Activated T-cell treated with anti-CD3 and anti-CD28 coated beads, Interleukin-2, amount 50 U/mL, for 1 hour (primary cell): Measurements from ENCODE around the gene SLC25A44.
"Not testable (repeated sequence)": the region's sequence is repeated elsewhere in the genome, so short reads cannot be mapped to it uniquely, and the experiment has no call there.

Source experiments
- DNase-seq: peaks from one replicate; pipeline ENCODE4 v3.0.0-alpha.2; 2020

Gene SLC25A44

GRCh38 chr1:156164125-156164831 is 29.6 kb upstream of the SLC25A44 start:
- no peak for DNase-seq

DNA sequence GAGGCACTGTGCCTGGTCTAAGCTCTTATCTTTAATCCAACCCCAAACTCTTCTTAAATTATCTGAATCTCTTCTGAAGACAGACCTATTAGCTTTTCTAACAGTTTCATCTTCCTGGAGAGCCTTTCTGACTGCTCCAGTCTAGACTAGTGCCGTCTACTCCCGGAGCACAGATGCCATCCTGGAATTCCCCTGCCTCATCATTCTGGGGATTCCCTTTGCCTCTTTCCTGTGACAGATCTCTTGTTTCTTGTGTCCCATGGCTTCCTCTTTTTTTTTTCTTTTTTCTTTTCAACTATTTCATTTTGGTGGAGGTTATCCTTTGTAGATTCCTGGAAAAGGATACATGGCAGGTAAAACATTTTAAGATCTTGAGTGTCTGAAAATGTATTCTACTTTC is 28.8 kb upstream of the SLC25A44 start:
- no peak for DNase-seq

GRCh38 chr1:156167536-156167935 is 26.4 kb upstream of the SLC25A44 start:
- no peak for DNase-seq

DNA sequence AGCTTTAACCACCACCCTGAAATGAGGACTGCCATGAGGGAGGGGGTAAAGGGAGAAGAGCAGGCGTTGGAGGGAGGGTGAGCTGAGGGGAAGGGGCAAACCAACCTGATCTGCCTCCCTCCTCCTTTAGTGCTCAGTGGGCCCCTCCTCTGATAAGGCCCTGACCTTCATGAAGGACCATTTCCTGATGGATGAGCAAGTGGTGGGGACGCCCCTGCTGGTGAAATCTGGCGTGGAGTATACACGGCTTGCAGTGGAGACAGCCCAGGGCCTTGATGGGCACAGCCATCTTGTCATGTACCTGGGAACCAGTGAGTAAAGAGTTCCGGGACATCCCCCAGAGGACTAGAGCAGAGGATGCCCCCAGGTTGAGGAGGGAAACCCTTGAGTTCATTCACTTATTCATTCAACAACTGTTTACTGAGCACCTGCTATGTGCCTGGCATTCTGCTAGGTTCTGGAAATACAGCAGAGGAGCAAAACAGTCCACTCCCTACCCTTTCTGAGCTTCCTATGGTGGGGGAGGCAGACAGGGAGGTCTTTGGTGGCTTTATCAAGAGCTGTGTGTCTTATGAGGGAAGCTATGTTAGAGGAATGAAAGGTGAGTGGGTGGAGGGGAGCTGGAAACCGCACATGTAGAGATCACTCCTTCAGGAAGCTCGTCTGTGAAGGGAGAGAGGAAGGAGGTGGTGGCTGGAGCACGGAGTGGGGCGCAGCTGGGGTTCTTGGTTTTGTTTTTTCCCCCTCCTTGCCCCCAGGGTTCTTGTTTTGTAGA is 21.0 kb upstream of the SLC25A44 start:
- no peak for DNase-seq

- DNase-seq, result no peak
These were observed 17.2 kb upstream of the SLC25A44 start for GRCh38 chr1:156176610-156177210.

DNA sequence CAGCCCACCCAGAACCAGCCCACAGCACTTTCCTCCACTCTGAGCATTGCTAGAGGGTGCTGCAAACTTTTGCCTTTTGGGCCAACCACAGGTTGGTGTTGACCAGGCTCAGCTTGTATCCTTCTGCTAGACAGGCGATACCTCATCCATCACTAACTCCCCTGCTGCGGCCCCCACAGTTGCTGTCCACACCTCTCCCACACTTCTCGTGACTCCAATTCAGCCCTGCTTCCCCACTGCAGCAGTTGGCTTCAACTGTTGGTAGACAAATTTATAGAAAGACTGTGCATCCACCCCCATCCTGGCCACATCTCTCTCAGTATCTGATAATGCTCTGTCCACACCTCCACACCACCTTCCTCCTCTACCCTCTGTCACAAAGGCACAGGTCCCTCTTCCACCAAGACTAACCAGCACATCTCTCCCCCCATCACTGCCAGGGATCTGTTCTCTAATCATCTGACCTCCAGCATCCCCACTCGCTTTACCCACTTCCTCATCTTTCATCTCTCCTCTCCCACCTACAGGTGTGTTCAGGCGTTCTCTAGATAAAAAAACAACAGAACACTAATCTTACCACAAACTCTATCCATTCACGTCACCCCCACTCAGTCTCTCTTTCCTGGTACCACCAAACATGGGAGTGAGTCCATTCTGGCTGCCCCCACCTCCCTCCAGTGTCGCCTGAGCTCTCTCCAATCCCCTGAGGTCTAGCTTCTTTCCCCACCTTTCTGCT is 15.8 kb upstream of the SLC25A44 start:
- DNase-seq, result no peak

DNA sequence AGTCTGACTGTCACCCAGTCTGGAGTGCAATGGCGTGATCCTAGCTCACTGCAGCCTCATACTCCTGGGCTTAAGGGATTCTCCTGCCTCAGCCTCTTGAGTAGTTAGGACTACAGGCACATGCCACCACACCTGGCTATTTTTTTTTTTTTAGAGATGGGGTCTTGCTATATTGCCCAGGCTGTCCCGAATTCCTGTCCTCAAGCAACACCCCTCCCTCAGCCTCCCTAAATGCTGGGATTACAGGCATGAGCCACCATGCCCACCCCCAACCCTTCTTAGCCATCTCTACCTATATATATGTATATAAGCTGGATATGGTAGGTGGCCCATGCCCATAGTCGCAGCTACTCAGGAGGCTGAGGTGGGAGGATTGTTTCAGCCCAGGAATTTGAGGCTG is 13.4 kb upstream of the SLC25A44 start:
- no peak for DNase-seq

- DNase-seq, result not testable (repeated sequence)
These were observed 12.4 kb upstream of the SLC25A44 start for GRCh38 chr1:156181391-156181924.

- not testable (repeated sequence) for DNase-seq
These were observed 11.7 kb upstream of the SLC25A44 start for GRCh38 chr1:156182010-156182779.

DNA sequence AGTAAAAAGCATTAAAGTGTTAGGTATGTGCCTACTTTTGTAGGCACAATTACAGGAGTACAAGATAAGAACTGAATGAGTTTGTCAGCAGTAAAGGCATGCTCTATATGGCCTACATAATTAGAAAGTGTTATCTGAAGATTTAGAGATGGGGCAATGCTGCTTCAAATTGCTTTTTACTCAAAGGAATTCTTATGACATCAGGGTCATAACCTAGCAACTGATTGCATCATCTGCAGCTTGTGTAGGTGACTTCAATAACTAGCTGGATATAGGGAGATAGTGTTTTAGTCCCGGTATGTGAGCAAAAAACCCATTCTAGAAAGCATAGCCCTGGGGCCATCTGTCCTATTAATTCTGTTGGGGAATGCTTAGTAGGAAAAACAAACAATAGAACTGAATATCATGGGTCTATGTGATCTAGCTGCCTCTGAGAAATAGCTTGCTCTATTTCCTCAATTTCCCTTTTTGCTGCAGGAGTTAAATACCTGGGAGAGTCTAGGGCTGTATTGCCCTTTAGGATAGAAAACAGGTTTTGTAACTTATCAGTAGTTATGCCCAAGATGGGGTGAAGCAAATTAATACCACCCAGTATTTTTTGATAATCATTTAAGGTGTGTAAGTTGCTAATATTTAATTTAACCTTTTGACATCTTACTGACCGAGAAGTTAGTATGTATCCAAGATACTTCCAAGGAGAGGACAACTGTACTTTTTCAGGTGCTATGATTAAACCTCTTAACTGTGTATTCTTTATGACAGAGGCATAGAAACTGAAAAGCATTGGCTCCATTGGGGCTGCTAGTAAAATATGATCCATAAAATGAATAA is 7.3 kb upstream of the SLC25A44 start:
- DNase-seq, result not testable (repeated sequence)

GRCh38 chr1:156190265-156190664 is 3.6 kb upstream of the SLC25A44 start:
- not testable (repeated sequence) for DNase-seq

GRCh38 chr1:156191292-156191964 is 2.5 kb upstream of the SLC25A44 start:
- no peak for DNase-seq

DNA sequence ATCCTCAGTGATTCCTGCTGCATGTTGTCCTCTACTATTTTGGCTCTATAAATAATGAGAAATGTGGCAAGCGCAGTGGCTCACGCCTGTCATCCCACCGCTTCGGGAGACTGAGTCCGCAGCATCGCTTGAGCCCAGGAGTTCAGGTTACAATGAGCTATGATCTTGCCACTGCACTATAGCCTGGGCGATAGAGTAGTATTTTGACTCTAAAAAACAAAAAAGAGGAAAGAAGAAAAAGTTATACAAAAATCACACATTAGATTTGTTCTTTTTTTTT is 756 bp upstream of the SLC25A44 start:
- no peak for DNase-seq

- DNase-seq, result no peak
These were observed 372 bp downstream of the SLC25A44 start for GRCh38 chr1:156194300-156194652.

- no peak for DNase-seq
These were observed 1.9 kb downstream of the SLC25A44 start for GRCh38 chr1:156195853-156196252.

DNA sequence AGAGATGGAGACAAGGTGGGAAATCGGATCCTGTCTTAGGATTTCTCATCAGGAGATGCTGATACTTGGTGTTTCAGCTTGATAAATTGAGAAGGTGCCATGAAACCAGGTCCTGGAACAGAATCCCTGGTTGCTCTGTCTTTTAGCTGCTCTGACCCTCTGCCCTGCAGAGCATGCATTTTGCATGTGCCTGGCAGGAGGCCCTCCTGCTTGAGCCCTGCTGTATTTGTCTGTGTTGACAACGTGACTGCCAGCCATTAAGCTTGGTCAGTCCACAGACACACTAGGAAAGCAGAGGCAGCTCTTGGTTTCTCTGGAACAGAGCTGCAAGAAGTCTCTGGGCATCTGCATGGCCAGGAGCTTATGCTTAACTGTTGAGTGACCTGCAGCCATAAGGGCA is 2.5 kb downstream of the SLC25A44 start:
- no peak for DNase-seq

GRCh38 chr1:156198831-156199349 is 5.0 kb downstream of the SLC25A44 start:
- no peak for DNase-seq

DNA sequence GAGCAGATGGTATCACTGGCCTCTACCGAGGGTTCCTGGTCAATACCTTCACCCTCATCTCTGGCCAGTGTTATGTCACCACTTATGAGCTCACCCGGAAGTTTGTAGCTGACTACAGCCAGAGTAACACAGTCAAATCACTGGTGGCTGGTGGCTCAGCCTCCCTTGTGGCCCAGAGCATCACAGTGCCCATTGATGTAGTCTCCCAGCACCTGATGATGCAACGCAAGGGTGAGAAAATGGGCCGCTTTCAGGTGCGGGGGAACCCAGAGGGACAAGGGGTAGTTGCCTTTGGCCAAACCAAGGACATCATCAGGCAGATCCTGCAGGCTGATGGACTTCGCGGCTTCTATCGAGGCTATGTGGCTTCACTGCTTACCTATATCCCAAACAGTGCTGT is 6.1 kb downstream of the SLC25A44 start:
- no peak for DNase-seq

DNA sequence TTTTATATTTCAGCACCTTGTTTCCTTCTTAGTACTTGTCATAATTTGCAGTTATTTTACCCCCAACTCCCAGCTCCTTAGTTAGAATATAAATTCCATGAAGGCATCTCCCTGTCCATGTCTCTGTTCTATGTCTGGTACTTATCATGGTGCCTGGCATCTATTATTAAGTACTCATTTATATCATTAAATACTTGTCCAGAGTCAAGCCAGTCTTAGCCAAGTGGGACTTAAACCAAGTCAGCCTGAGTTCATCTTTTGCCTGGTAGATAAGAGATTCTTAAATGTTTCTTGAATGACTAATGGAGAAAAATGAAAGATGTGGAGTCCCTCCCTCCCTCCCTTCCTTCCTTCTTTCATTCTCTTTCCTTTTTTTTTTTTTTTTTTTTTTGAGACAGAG is 9.4 kb downstream of the SLC25A44 start:
- DNase-seq, result no peak

DNA sequence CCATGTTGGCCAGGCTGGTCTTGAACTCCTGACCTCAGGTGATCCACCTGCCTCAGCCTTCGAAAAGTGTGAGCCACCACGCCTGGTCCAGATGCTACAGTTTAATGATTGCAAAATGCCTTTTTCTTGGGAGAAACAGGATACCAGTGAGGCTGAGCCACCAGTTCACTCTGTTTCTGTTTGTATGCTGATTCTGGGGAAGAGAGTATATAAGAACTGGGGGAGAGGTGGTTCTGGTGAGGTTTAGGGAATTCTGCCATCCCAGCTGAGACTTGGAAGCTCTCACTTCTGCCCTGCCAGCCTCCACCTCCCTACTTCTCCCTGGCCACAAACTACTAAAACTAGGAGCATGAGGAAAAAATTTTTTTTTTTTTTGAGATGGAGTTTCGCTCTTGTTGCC is 10.8 kb downstream of the SLC25A44 start:
- DNase-seq, result no peak

- no peak for DNase-seq
These were observed 17.3 kb downstream of the SLC25A44 start for GRCh38 chr1:156211243-156211642.
